Lower lobe of right lung (tissue), 2 donors: ENCODE results near the gene EGF. TPM values are rescaled to one million over a fixed set of nuclear protein-coding genes. Genes with fewer than 3 reads are reported as not detected.

Source experiments
- ATAC-seq, 2 donors: fragments of 200-7000 bp; cut with Tn5 transposase; one replicate each; pipeline ENCODE4 v1.9.1; 2020 to 2022; ENCODE audit warnings: mild to moderate bottlenecking in 2 of 2, moderate library complexity in 2 of 2
- DNase-seq: peaks from one replicate; pipeline ENCODE4 v3.0.0-alpha.2; 2020
- H3K27ac ChIP-seq: fragments of 200-600 bp; one replicate; pipeline ENCODE4 v1.8.0; 2022
- H3K27me3 ChIP-seq: fragments of 200-600 bp; one replicate; pipeline ENCODE4 v1.8.0; 2022; ENCODE audit warnings: low read depth
- H3K36me3 ChIP-seq: fragments of 200-600 bp; one replicate; pipeline ENCODE4 v1.8.0; 2022; ENCODE audit warnings: mild to moderate bottlenecking
- H3K4me1 ChIP-seq: fragments of 200-600 bp; one replicate; pipeline ENCODE4 v1.8.0; 2022
- H3K4me3 ChIP-seq: fragments of 200-600 bp; one replicate; pipeline ENCODE4 v1.8.0; 2022; ENCODE audit warnings: mild to moderate bottlenecking
- H3K9me3 ChIP-seq: fragments of 200-600 bp; one replicate; pipeline ENCODE4 v1.8.0; 2022
- intact Hi-C: fragments of 100-400 bp; cut with DNase I; formaldehyde crosslinking; loops from one replicate; pipeline ENCODE4 v1.11.0; 2022
- total RNA-seq: library from RNA; stranded (reverse); fragmentation: NEBNext Ultra II Directional; extraction: Animal tissue kit (Norgen Biotek cat#: 25700); gene quantifications from one replicate; pipeline ENCODE4 v1.2.1, GENCODE V29; 2021
- TF ChIP-seq, protein P1 (sequence below): fragments of 200-600 bp; IDR thresholded peaks from one replicate; pipeline ENCODE4 v1.8.0; 2022; ENCODE audit warnings: antibody characterized with exemption, mild to moderate bottlenecking
- donor health status: DM: no; HTN: yes; CAD: no; lungs with severe emphysema.

Gene EGF
- total RNA-seq, 1 donor from 2014 or later: 3.5 TPM

DNA sequence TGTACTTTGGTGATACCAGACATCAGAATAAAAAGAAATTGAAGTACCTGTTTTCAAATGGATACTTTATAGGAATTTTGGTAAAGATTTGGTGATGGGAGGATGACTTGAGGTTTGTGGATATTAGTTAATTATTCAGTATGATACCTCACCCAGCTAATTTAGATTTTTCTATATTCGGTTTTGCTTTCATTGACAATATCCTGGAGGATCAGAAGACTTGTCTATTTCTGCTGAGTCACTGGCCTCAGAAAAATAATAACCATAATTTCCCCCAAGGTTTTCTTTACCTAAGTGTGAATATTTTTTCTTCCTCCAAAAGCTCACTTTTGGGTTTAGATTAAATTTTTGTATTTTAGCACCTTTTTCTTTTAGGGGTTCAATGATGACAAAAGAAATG lies 100.2 kb downstream of the EGF start:
- DNase-seq (no peak), ATAC-seq (no peak)
- H3K36me3 ChIP-seq: no peaks in the 10 kb centered on the region
- no peak overlapping the region for H3K27ac ChIP-seq
- intact Hi-C loops: no loop called here
- no peaks in the 10 kb centered on the region for H3K9me3 ChIP-seq
- no peaks in the 10 kb centered on the region for H3K4me1 ChIP-seq
- TF ChIP-seq, protein P1, sequence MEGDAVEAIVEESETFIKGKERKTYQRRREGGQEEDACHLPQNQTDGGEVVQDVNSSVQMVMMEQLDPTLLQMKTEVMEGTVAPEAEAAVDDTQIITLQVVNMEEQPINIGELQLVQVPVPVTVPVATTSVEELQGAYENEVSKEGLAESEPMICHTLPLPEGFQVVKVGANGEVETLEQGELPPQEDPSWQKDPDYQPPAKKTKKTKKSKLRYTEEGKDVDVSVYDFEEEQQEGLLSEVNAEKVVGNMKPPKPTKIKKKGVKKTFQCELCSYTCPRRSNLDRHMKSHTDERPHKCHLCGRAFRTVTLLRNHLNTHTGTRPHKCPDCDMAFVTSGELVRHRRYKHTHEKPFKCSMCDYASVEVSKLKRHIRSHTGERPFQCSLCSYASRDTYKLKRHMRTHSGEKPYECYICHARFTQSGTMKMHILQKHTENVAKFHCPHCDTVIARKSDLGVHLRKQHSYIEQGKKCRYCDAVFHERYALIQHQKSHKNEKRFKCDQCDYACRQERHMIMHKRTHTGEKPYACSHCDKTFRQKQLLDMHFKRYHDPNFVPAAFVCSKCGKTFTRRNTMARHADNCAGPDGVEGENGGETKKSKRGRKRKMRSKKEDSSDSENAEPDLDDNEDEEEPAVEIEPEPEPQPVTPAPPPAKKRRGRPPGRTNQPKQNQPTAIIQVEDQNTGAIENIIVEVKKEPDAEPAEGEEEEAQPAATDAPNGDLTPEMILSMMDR: no peak
- H3K27me3 ChIP-seq: no peaks in the 10 kb centered on the region
- H3K4me3 ChIP-seq: no peak overlapping the region

DNA sequence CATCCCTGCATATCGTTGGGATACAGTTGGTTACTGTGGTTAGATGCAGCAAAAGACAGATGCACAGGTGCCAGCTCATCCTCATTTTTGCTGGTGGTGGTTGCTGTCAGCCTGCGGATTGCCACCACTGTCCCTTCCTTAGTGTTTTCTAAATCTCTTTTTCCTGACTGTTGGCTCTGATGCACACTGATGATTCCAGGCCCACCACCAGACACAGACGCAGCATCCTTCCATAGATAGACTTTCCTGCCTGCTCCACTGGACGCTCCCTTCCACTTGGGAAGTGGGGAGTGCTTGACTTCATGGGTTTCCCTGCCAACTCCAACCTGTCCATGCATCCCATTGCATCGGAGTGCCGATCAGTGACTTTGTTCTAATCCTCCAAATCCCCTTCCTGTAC lies 101.5 kb downstream of the EGF start:
- H3K27ac ChIP-seq: no peak overlapping the region
- no peak overlapping the region for H3K4me3 ChIP-seq
- H3K4me1 ChIP-seq: no peaks in the 10 kb centered on the region
- H3K27me3 ChIP-seq: no peaks in the 10 kb centered on the region
- TF ChIP-seq, protein P1: no peak
- intact Hi-C loops: no loop called here
- no peaks in the 10 kb centered on the region for H3K9me3 ChIP-seq
- H3K36me3 ChIP-seq: no peaks in the 10 kb centered on the region
- ATAC-seq: no peak
- no peak for DNase-seq

GRCh38 chr4:110019153-110019552 lies 106.5 kb downstream of the EGF start:
- TF ChIP-seq, protein P1: no peak
- Histone ChIP-seq H3K9me3 (no peaks in the 10 kb centered on the region), H3K27me3 (no peaks in the 10 kb centered on the region), H3K27ac (no peak overlapping the region), H3K4me1 (no peaks in the 10 kb centered on the region), H3K4me3 (no peak overlapping the region), H3K36me3 (no peaks in the 10 kb centered on the region)
- no peak for DNase-seq
- ATAC-seq: no peak
- intact Hi-C loops: no loop called here

- DNase-seq (no peak), ATAC-seq (no peak)
- TF ChIP-seq, protein P1: no peak
- no peaks in the 10 kb centered on the region for H3K27me3 ChIP-seq
- H3K36me3 ChIP-seq: no peaks in the 10 kb centered on the region
- no peak overlapping the region for H3K27ac ChIP-seq
- no peaks in the 10 kb centered on the region for H3K9me3 ChIP-seq
- H3K4me1 ChIP-seq: no peaks in the 10 kb centered on the region
- no peak overlapping the region for H3K4me3 ChIP-seq
- intact Hi-C loops: no loop called here
These were observed 107.5 kb downstream of the EGF start for GRCh38 chr4:110020139-110020538.

- intact Hi-C loops: no loop called here
- H3K27me3 ChIP-seq: no peaks in the 10 kb centered on the region
- TF ChIP-seq, protein P1: no peak
- H3K36me3 ChIP-seq: no peaks in the 10 kb centered on the region
- H3K4me1 ChIP-seq: no peaks in the 10 kb centered on the region
- ATAC-seq (no peak), DNase-seq (no peak)
- H3K9me3 ChIP-seq: no peaks in the 10 kb centered on the region
- H3K4me3 ChIP-seq: no peak overlapping the region
- H3K27ac ChIP-seq: no peak overlapping the region
These were observed 108.2 kb downstream of the EGF start for GRCh38 chr4:110020646-110021443.
